Tibial nerve (tissue), 4 donors: Measurements from ENCODE around the gene CDC42BPB.

Experiments
- CTCF ChIP-seq, 5 experiments: fragments of 200-600 bp in 3 of 5; fragments of 450-650 bp in 2 of 5; sonication (generic) in 3 of 5; IDR thresholded peaks; one replicate each; pipeline ENCODE4 v1.5.1; 2016 to 2019; ENCODE audit warnings: antibody characterized with exemption in 5 of 5, mild to moderate bottlenecking in 3 of 5, moderate library complexity in 2 of 5
- EP300 ChIP-seq, 2 donors: sonication (generic); formaldehyde crosslinking; IDR thresholded peaks; one replicate each; pipeline ENCODE4 v1.6.1; 2017; ENCODE audit warnings: antibody characterized with exemption in 2 of 2, mild to moderate bottlenecking in 1 of 2
- POLR2A ChIP-seq, 2 donors: fragments of 450-650 bp; IDR thresholded peaks; one replicate each; pipeline ENCODE4 v1.6.1; 2017; ENCODE audit warnings: antibody characterized with exemption in 2 of 2, mild to moderate bottlenecking in 2 of 2, moderate library complexity in 2 of 2

DNA sequence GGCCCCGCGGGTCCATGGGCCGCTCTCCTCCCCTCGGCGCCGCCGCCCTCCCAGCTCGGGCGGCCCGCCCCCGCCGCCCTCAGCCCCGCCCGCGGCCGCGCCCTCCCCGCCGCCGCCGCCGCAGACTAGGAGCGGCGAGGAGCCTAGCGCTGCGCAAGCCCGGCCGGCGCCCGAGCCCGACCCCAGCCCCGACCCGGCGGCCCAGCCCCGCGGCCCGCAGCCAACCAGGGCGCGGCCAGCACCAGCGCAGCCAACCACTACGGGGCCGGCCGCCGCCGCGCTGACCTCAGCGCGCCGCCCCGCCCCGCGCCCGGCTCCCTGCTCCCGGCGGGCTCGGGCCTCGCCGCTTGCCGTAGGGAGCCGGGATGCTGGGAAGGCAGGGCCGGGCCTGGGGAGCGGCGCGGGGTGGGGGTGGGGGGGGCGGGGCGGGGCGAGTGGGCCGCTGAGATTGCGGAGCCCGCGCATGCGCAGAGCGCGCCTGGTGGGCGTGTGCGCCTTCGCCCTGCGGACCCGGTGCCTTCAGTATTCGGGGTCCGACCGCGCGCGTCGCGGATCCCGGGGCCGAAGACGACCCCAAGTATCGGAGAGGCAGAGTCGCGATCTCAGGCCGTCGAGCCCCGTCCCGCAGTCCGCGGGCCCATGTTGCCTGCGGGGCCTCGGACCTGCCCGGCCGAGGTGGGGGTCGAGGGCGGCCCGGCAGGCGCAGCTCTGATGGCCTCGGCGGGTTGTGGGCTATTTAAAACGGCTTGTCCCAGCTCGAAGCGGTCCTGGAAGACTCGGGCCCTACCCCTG is at the start of gene CDC42BPB:
- TF ChIP-seq CTCF (IDR thresholded peaks at IDR 0.05): no peak
- TF ChIP-seq POLR2A (IDR thresholded peaks at IDR 0.05): peak in 1 of 2 donors; percentile 35
- peak in 1 of 2 donors; percentile 79 for TF ChIP-seq EP300 (IDR thresholded peaks at IDR 0.05)
